SH-SY5Y (cell line): ENCODE results near the gene CECR2.

Experiments used
- GATA2 ChIP-seq: IDR thresholded peaks from 2 replicates; pipeline ENCODE4 v1.6.1; 2011; ENCODE audit warnings: mild to moderate bottlenecking, low read depth, low read length
- GATA3 ChIP-seq: IDR thresholded peaks from 2 replicates; pipeline ENCODE4 v1.6.1; 2011; ENCODE audit warnings: low read depth, mild to moderate bottlenecking, low read length, moderate library complexity

- no peak for TF ChIP-seq GATA2
- no peak for TF ChIP-seq GATA3
Measured at GRCh38 chr22:17523925-17524324, 154.7 kb downstream of the CECR2 start.
